Fibroblast of the aortic adventitia (primary cell): ENCODE measurements around the gene FNBP1L. TPM values are rescaled to one million over a fixed set of nuclear protein-coding genes. Genes with fewer than 3 reads are reported as not detected.

Source experiments
- DNase-seq: peaks from one replicate; pipeline ENCODE4 v3.0.0-alpha.2; 2010; ENCODE audit warnings: low read depth
- H3K4me3 ChIP-seq: 2 replicates; pipeline ENCODE4 v1.5.1; 2011; ENCODE audit warnings: low read depth, mild to moderate bottlenecking, control low read depth, low read length, moderate library complexity
- CTCF ChIP-seq: IDR thresholded peaks from 2 replicates; pipeline ENCODE4 v1.5.1; 2011; ENCODE audit warnings: mild to moderate bottlenecking, low read length, control low read depth, inconsistent platforms; ENCODE audit not compliant: insufficient read depth
- small RNA-seq: library from RNA; depleted of rRNA; stranded (forward); fragments of <200 nt; gene quantifications from one replicate; pipeline ENCODE3, GENCODE V24; 2012
- total RNA-seq: library from RNA; depleted of rRNA; stranded (reverse); fragments of >200 nt; gene quantifications from 2 replicates; pipeline ENCODE4 v1.2.3, GENCODE V29; 2012; ENCODE audit warnings: low replicate concordance

FNBP1L gene
- total RNA-seq, 1 donor: 15.0 TPM

DNA sequence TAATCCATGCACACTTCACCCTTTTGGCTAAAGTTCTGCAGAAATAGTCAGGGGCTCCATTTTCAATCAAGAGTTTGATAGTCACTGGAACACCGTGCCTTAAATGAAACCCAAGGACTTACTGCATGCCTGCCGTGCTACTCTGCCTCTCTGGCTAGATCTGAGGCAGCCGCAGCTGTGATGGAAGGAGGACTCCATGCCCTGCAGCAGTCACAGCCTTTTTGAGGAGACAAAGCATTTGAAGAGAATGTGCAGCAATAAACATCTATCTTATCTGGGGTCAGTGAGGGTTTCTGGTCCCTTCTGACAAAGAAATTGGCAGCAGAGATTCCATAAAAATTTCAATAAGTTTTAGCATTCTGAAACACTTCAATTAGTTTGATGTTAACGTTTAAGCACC, 155.7 kb downstream of the FNBP1L start:
- TF ChIP-seq CTCF: no peak
- no peak for DNase-seq
- no peak overlapping the region for H3K4me3 ChIP-seq

Small RNAs within 50 kb of the gene (small RNA-seq; reads per million reads assigned to genes)
- not detected for gene RNA5SP53

Other genes with a start within 250 kb of the FNBP1L start
- gene DR1, start 102.2 kb upstream of the FNBP1L start, total RNA-seq: 11.8 and 60.6 TPM in 2 replicates
- gene BCAR3, start 233.7 kb downstream of the FNBP1L start, total RNA-seq: 20.6 and 34.4 TPM in 2 replicates